CD4-positive, alpha-beta T cell treated with Interleukin-15 for 4 hours (primary cell): Measurements from ENCODE around the gene PI4K2A.

ENCODE experiments used
- DNase-seq: peaks from one replicate; pipeline ENCODE4 v3.0.0-alpha.2; 2020; ENCODE audit warnings: low spot score

PI4K2A gene

DNA sequence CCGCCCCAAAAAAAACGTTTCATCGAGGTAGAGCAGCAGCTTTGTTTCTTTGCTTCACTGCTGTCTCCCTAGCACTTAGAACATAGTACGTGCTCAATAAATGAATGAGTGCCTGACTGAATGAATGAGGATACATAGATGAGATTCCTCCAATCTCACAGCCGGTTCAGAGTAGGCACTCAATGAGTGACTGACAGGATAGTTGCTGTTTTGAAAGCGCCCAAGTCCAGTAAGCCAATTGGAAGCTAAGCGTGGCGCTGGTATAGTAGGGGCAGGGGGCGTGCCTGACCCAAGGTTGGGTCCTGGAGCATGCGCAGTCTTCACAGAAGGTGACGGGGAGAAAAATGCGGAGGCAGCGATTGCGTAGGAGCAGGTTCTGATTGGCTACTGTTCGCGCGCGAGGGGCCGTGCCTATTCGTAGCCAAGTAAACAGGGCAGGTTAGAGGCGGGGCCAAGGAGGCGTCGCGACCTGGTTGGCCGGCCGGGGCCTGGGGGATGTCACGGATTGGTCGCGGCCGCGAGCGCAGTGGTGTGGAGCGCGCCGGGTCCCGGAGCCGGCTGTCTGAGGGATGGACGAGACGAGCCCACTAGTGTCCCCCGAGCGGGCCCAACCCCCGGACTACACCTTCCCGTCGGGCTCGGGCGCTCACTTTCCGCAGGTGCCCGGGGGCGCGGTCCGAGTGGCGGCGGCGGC, at the start of gene PI4K2A:
PI4K2A (plus strand) TSS at position 498 of the 694 bp plus-strand sequence; CDS start at position 570, 72 bp downstream.
- DNase-seq, result peak; percentile 99

DNA sequence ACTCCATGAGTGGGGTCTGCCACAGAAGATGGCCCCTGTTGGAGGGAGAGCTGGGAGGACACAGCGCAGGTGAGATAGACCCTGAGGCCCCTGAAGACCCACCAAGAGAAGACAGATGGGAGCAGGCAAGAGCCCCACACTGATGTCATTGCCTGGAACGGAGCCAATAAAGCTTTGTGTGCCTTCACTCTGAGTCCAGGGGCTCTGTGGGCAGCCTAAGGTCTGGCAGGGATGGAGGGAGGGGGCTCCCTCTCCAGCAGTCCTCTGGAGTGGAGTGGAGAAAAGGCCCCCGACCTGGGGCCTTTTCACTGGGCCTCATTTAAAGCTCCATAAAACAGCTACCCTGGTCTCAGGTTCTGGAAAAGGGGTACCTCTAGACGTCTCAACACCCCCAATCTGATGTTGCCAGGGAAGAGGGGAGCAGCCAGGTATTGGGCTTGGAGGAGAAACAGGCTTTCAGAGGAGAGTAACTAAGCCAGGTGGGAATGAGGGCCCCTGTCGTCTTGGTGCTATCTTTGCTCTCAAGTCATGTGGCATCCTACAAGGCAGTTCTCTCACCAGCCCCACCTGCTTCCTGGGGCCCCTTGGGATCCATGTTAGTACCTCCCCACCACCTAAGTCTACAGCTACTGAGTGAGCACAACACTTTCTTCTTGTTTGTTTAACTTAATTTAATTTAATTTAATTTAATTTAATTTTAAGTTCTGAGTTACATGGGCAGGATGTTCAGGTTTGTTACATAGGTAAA, 49.5 kb upstream of the PI4K2A start:
- DNase-seq, result no peak

DNA sequence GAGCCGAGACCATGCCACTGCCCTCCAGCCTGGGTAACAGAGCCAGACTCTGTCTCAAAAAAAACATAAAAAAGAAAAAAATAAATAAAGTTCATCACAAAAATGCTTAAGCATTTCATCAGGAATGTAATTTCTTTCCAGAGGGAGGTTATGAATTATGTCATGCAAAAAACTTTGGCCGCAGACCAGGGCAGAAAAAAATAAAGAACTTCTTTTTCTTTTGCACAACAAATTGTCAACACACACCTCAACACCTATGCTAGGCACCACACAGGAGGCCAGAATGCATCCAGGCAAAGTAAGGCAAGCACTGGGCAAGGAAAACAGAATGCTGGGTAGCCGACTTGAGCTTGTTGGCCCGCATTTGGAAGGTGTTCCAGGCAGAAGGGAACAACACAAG, 47.0 kb upstream of the PI4K2A start:
- DNase-seq, result no peak

DNA sequence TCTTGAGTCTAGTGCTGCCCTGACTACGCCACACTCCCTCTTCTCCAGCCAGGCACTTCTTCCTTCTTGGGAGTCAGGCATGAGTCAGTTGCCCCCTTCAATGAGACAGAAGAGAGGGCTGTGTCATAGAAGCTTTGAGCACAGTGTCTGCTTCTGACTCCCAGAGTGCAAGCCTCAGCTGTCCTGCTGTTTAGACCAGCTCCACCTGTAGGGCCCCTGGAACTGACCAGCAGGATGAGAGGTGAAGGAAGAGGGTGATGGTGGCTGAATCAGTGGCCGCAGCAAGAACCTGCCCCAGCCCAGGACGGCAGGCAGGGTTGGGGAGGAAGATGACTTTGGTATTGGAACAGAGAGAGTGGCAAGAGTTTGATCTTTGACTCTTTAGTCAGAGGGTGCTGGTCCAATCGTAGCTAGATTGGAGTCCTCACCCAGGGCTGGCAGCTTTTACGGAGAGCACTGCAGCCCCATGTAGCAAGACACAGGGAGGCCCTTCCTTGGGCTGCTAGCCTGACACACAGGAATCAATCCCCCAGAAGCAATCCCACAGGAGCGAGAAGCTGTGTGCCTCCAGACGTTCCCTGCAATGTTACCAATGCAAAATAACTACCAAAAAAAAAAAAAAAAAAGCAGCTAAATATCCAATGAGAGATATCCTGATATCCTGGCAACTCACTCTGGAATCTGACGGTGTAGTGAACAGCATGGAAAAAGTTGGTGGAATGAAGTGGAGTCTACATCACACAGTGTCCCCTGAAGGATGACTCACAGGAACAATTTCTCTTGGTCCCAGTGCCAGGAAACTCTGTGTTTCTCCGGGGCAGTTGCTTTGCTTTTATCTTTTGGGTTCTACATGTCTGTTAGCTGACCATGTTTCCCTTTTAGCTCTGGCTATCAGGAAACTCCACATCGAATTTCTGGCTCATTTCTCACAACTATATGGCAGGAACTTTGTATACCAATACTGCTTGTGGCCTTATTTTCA, 44.1 kb upstream of the PI4K2A start:
- DNase-seq, result no peak

DNA sequence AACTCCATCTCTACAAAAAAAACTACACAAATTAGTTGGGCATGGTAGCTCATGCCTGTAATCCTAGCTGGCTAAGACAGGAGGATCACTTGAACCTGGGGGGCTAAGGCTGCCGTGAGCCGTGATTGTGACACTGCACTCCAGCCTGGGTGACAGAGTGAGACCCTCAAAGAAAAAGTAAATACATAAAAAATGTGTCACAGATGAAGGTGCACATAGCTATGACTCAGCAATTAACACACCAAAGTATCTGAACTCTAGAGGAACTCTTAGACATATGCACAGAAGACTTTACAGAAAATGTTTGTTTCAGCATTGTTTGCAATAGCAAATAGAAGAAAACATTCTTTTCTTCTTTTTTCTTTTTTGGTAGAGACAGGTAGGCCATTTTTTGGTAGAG, 42.7 kb upstream of the PI4K2A start:
- no peak for DNase-seq

DNA sequence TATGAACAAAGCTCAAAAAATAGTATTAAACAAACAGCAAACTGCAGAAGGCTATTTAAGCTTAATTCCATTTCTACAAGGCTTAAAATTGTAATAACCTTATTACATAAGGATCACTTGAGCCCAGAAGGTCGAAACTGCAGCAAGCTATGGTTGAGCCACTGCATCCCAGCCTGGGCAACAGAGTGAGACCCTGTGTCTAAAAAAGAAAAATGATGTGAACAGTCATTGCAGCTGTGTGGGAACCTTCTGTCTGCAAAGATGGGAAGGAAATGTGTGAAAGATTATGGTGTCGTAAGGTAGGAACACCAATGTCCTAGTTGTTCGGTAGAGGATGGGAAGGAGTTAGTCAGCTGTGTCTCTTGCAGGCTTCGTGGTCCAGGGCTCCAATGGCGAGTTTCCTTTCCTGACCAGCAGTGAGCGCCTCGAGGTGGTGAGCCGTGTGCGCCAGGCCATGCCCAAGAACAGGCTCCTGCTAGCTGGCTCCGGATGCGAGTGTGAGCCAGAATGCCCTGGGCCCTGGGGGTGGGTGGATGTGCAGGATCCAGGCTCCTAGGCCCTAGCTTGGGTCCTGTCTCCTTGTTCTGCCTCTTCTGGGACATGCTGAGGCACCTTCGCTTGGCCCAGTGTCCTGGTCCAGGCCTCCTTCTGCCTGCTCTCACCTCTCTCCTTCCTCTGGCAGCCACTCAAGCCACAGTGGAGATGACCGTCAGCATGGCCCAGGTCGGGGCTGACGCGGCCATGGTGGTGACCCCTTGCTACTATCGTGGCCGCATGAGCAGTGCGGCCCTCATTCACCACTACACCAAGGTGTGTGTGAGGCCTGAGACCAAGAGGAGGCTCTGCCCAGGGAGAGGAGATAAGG, 41.8 kb upstream of the PI4K2A start:
- no peak for DNase-seq

DNA sequence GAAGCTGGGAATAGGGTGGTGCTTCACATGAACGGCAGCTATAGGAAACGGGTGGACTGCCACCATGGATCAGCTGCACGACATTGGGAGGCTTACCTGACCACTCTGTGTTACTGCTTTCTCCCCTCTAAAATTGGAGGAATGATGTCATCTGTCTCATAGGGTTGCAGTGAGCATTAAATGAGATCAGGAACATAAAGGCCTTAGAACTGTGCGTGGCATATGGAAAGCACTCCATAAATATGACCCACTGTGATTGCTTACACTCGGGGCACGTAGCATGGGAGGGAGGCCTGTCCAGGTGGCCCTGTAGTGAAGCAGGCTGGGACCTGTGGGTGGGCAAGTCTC, 41.2 kb upstream of the PI4K2A start:
- no peak for DNase-seq

DNA sequence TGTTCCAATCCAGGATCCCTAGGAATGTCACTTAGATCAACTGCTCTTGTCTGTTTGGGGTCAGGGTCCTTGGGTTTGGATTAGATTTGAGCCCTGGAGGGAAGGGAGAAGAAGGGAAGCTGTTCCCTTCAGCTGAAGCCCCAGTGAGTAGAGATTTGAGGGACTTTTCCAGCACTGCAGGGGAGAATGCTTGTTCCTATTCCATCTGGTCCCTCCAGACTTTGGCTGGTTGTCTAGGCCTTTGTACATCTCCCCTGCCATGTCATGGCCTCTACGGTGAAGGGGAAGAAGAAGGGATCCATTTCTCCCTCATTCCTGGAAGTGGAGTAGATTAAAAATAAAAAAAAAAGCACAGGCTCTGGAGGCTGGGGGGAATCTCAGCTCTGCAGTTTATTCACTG, 39.9 kb upstream of the PI4K2A start:
- no peak for DNase-seq

DNA sequence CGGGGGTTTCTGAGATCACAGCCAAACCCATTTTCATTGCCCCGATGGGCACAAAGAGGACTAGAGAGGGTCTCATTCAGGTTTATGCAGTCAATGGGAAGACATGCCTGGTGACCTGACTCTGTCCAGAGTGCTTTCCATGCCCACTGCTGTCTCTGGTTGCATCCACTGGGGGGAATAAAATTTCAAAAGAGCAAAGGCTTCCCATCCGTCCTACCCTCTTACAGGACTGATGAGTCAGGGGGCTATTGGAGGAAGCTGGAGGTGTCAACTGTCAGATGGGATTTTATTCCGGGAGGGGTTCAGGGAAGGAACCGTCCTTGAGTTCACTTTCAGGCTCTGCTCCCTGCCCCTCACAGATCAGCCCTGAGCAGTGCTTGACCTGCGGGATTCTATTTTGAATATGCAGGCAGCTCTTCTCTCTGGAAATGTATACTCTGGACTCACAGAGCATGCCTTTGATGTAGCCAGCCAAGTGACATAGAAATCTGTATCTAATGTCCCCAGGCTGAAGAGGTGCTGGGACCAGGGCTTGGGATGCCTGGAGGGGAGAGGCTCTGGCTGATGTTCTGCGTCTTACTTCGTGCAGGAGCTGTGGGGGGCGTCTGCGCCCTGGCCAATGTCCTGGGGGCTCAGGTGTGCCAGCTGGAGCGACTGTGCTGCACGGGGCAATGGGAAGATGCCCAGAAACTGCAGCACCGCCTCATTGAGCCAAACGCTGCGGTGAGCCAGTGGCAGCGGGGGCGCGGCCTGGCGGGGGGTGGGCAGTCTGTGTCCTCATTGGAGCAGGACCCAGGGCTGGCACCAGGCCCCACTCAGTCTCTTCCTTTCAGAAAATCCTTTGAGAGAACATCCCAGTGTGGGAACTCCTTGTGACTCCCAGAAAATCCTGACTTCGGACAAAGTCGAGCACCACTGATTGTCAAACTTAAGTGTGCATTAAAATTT, 38.9 kb upstream of the PI4K2A start:
- no peak for DNase-seq

DNA sequence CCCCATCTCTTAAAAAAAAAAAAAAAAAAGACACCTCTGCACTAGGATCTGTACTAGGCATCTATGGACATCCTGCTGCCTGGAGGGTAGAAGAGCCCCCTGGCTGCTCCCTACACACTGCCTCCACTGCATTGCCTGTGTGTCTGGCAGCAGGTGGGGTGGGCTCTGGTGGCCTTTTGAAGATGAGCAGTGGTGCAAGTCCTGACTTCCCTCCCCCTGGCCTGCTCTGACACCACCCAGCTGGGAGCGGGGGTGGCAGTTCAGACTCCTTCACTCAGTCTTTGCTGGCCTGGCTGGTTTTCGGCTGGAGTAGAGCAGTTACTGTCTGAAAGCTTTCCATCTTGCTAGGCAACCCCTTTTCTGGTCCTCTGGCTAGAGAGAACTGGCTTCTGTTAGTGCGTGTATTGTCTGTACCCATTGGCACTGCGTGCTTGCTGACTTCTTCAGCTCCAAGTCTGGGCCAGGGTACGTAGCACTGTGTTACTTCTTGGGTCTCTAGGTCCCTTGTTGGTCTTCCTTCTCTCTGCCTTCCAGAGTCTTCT, 33.3 kb upstream of the PI4K2A start:
- no peak for DNase-seq

DNA sequence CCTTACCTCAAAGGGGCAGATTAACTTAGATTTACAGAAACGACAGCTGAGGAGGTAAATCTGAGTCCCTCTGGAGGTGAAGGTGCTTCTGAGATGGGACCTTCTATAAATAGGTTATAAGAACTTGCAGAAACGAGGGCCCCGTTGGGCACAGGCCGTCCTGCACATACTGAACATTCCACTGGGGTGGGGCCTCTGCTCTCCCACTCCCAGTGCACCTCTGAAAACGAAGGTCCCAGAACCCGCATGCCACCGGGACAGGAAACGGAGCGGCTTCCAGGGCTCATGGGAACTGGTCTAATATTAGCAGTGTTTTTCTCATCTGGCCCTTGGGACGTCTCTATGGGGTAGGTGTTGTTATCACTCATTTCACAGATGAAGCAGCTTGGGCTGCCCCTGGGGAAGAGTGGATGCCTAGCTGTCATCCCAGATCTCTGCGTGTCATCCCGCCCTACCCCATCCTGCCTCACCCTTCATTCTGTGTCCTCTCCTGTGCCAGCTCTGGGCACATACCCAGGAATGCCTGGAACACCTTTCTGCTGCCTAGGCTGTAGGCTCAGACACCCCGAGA, 31.4 kb upstream of the PI4K2A start:
- no peak for DNase-seq

DNA sequence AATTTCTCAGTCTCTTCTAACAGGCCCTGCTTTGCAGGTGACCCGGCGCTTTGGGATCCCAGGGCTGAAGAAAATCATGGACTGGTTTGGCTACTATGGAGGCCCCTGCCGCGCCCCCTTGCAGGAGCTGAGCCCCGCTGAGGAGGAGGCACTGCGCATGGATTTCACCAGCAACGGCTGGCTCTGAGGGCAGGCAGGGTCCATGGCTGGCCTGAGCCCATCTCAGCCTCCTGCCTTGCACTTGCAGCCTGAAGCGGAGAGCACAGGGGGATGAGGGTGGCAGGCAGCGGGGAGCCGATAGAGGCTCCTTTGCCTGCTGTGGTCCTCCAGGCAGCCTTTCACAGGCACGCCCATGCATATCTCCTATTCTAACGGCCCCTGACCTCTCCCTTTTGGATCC, 29.0 kb upstream of the PI4K2A start:
- no peak for DNase-seq

DNA sequence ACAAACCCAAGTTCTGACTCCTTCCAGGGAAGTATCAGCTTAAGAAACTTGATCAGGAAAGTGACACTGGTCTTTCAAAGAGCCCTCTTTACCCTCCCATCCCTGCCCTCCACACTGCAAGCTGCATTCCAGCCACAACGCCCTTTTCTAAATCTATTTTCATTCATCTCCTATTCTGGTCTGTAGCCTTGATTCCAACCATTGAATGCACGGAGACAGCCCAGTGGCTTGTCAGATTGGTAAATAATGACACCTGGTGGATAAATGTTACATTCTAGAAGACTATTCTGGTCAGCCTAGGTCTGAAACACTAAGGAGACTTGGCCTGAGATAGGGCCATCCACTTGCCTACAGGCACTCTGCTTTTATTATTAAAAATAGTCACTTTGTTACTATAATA, 28.1 kb upstream of the PI4K2A start:
- DNase-seq, result no peak

DNA sequence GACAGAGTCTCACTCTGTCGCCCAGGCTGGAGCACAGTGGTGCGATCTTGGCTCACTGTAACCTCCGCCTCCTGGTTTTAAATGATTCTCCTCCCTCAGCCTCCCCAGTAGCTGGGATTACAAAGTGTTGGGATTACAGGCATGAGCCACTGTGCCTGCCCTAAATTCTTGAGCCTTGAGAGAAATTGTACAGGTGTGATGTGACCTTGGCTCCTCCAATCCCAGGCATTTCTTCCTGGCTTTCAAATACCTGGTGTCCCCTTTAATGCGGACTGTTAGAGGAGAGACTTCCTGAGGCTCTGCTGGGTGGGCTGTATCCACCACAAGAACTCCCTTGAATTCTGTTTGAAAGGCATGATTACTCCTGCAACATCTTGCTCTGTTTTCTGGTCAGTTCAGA, 22.2 kb upstream of the PI4K2A start:
- DNase-seq, result no peak

DNA sequence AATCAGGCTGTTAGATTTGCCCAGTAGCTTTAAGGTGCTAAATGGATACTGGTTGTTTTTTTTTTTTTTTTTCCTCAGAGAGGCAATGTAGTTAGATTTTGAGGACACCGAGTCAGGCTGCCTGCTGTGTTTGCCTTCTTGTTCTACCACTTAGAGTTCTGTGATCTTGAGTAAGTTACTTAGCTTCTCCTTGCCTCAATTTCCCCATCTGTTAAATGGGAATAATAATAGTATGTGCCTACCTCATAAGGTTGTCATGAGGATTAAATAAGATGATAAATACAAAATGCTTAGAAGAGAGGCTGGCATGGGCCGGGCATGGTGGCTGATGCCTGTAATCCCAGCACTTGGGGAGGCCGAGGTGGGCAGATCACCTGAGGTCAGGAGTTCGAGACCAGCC, 21.7 kb upstream of the PI4K2A start:
- no peak for DNase-seq

DNA sequence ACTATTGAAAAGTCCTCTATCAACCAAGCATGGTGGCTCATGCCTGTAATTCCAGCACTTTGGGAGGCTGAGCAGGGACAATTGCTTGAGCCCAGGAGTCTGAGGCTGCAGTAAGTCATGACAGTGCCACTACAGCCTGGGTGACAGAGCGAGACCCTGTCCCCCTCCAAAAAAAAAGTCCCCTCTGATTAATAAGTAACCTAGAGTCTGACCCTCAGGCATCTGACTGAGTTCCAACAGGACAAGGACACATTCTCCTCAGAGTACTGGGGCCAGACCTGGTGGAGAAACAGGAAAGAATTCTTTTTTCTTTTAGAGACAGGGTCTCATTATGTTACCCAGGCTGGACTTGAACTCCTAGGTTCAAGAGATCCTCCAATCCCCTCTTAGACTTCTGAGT, 17.2 kb upstream of the PI4K2A start:
- DNase-seq, result no peak

DNA sequence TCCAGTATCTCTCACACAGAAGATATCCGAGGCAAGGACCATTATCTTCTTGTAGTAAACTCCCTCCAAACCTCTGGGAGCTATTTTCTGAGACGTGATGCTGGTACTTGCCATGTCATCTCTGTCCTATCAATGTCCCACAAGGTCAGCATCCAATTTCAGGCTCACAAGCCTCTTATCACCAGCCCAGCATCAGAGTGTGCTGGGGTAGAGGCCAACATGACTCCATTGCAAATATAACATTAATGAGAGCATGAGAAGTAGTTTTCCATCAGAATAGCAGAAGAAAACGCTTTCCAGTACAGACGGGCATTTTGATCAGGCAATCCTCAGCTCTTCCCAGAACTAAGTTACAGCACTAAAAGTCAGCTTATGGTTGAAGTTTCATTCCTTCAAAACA, 12.7 kb upstream of the PI4K2A start:
- no peak for DNase-seq

DNA sequence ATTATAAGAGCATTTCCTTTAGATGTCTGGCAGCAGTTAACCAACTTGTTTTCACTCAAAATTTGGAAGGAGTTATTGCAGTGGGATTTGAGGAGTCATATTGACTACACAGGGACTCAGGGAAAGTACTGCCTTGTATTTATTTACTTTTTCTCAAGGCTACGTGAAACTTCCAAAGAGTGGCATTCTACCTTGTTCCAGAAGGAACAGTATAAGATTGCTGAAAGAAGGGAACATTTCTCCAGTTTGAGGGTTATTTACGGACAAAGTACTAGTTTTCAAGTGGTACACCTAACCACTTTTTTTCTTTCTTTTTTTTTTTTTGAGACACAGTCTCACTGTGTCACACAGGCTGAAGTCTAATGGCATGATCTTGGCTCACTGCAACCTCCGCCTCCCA, 12.2 kb upstream of the PI4K2A start:
- DNase-seq, result no peak

DNA sequence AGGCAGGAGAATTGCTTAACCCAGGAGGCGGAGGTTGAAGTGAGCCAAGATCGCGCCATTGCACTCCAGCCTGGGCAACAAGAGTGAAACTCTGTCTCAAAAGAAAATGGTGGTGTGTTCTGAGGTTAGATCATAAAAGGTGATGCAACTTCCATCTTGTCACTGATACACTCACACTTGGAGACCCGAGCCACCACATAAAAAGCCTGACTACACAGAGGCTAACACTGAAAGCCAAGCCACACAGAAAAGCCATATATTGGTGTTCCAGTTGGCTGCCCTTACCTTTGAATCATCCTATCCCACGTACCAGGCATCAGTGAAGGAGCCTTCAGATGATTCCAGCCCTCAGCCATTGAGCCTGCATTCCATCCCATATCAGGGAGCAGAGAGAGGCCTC, 11.2 kb upstream of the PI4K2A start:
- DNase-seq, result no peak

DNA sequence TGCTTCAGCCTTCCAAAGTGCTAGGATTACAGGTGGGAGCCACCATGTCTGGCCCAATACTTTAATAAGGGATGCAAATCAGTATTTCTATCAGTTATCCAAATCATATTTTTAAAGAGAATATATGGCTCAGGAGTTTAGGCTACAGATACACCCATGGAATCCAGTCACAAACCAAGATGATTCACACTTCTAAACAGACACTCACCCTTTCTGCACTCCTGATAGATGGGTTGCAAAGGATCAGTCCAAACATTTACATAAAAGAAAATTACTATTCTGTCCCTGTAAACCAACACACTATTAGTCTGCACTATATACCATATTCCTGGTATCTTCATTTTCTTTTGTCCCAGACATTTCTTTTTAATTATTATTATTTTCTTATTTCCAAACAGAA, 9.4 kb upstream of the PI4K2A start:
- no peak for DNase-seq
